GM12864 (cell line): ENCODE data around the gene APOB.

ENCODE experiments used
- DNase-seq: peaks from one replicate; pipeline ENCODE4 v3.0.0-alpha.2; 2011; ENCODE audit warnings: low read depth
- H3K4me3 ChIP-seq: 2 replicates; pipeline ENCODE4 v1.5.1; 2011; ENCODE audit warnings: mild to moderate bottlenecking, low read depth, low read length, control low read depth
- TF ChIP-seq, protein P1 (sequence below): IDR thresholded peaks from 2 replicates; pipeline ENCODE4 v1.5.1; 2011; ENCODE audit warnings: low read depth, mild to moderate bottlenecking, moderate library complexity, low read length, control low read depth, inconsistent platforms; ENCODE audit errors: missing control alignments

Gene APOB

DNA sequence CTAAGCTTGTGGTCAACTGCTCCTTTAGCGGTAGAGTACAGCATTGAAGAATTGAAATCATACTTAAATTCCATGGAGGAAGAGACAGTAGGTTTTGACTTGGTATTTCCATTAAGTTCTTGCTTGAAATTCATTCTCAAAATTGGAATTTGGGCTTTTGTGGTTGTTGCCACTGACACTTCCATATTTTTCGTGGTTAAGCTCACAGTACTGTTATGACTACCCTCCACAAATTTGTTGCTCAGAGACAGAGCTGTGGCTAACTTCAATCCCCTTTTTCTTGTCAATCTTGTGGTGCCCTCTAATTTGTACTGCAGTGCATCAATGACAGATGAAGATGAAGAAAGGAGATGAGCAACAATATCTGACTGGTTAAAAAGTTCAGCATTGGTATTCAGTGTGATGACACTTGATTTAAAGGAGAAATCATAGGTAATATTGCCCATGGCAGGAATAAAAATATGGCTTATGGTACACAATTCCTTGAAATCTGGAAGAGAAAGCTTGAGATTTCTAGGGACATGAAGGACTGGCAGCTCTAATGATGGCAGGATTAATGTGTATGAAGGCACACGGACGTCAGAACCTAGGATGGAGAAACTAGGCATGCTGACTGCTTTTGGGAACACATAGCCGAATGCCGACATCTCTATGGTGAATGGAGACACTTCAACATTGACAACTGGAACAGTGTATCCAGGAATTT lies 37.3 kb downstream of the APOB start:
- TF ChIP-seq, protein P1, sequence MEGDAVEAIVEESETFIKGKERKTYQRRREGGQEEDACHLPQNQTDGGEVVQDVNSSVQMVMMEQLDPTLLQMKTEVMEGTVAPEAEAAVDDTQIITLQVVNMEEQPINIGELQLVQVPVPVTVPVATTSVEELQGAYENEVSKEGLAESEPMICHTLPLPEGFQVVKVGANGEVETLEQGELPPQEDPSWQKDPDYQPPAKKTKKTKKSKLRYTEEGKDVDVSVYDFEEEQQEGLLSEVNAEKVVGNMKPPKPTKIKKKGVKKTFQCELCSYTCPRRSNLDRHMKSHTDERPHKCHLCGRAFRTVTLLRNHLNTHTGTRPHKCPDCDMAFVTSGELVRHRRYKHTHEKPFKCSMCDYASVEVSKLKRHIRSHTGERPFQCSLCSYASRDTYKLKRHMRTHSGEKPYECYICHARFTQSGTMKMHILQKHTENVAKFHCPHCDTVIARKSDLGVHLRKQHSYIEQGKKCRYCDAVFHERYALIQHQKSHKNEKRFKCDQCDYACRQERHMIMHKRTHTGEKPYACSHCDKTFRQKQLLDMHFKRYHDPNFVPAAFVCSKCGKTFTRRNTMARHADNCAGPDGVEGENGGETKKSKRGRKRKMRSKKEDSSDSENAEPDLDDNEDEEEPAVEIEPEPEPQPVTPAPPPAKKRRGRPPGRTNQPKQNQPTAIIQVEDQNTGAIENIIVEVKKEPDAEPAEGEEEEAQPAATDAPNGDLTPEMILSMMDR, result no peak

DNA sequence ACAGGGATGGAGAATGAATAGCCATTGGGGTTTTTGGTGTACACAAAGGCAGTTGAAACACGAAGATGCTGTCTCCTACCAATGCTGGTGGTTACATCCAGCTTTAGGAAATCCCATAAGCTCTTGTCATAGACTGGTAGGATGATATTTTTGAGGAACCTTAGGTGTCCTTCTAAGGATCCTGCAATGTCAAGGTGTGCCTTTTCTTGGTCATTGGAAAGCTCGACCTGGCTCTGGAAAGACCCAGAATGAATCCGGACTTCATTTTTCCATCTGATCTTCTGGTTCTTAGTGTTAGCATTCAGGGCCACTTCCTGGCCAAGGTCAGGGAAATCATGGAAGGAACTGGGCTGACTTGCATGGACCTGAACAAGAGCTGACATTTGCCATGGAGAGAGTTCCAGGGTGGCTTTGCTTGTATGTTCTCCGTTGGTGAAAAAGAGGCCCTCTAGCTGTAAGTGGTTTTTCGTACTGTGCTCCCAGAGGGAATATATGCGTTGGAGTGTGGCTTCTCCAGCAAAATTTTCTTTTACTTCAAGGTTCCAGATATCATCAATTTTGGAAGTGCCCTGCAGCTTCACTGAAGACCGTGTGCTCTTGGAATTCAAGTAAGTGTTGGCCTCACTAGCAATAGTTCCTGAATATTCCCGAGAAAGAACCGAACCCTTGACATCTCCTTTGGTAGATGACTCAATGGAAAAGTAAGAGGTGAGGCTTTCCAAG lies 38.0 kb downstream of the APOB start:
- TF ChIP-seq, protein P1, result no peak
- DNase-seq, result no peak
- no peak overlapping the region for H3K4me3 ChIP-seq

More for the DNA sequence above, 37.3 kb downstream of the APOB start:
- no peak overlapping the region for H3K4me3 ChIP-seq
- DNase-seq, result no peak

DNA sequence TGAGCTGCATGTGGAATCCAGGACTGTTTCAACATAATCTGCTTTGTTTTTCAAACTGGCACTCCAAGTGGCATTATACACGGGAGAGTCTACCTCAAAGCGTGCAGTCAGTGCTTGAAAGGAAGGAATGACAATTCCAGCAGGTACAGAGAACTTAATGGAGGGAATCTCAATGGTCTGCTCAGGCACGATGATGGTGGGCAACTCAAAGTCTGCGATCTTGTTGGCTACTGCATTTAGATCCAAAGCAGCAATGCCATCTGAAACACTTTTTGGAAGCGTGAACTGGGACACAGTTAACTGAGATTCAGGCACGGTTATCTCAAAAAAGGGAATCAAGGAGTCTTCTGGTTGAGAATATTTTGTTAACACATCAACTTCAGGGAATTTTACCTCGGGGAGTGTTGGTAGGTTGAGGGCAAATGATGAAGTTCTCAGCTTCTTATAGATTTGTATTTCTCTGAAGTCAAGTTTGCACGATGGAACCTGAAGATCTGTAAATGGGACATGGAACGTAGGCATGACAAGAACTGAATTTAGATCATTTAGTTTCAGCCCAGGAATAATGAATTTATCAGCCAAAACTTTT lies 38.7 kb downstream of the APOB start:
- TF ChIP-seq, protein P1, result no peak
- no peak for DNase-seq
- H3K4me3 ChIP-seq, result no peak overlapping the region

DNA sequence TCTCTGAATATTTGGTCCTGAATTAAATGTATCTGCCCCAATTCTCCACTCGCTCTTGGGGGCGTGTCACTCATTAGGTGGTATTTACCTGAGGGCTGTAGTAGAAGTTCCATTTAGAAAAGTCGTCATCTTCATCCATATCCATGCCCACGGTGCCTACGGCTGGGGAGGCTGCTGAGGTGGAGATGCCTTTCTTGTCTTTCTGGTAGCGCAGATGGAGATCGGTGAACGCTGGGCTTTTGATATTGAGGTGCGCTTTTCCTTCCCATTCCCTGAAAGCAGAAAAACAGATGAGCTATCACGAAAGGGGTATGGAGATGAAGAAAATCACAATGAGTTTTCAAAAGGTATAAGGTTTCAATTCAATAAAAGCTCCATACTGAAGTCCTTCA lies 39.7 kb downstream of the APOB start:
- DNase-seq, result no peak
- TF ChIP-seq, protein P1, result no peak
- H3K4me3 ChIP-seq, result no peak overlapping the region

DNA sequence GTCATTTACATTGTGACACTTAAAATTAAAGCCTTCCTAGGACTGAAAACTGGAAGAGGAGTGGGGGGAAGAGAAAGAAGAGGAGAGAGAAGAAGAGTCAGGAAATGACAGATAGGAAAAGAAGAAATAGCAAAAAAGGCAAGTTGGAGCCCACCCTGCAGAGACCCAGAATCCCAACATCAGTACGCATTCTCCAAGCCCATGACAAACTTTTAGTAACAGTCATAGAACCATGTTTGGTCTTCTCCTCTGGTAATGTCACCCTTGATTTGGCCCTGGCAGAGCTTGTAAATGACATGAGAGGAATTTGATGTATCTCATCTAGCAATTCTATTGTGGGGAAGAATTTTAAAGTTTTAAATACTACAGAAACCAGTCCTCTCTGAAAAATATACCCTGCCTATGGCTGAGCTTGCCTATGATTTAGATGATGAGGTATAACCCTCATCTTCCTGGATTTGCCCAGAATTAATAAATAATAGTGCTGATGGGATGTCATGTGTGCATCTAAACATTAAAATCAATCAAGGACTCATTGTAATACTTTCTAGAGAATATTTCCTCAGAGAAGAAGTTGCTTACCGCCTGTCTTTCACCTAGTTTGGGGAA lies 40.2 kb downstream of the APOB start:
- no peak for DNase-seq
- TF ChIP-seq, protein P1, result no peak
- no peak overlapping the region for H3K4me3 ChIP-seq

DNA sequence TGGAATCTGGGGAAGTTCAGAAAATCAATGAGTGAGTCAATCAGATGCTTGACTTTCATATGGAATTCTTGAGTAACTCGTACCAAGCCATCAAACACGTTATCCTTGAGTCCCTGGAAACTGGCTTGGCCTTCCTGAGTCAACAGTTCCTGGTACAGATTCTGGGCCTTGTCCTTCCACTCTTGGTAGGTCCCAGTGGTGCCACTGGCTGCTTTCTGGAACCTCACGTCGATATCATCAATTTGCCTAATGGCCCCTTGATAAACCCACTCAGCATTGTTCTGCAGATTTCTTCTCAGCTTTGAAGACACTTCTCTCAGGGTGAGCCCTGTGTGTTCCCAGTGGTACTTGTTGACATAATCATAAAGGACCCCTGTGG lies 41.1 kb downstream of the APOB start:
- DNase-seq, result no peak
- TF ChIP-seq, protein P1, result no peak
- no peak overlapping the region for H3K4me3 ChIP-seq
